HG02798 (cell line): ENCODE measurements around the gene LARP7.
"Not testable (repeated sequence)": the region's sequence is repeated elsewhere in the genome, so short reads cannot be mapped to it uniquely, and the experiment has no call there.

ENCODE experiments used
- ATAC-seq: cut with Tn5 transposase; IDR thresholded peaks from one replicate; pipeline ENCODE4 v1.9.1; 2021; ENCODE audit warnings: mild to moderate bottlenecking; ENCODE audit not compliant: unreplicated experiment, poor library complexity

The LARP7 gene

DNA sequence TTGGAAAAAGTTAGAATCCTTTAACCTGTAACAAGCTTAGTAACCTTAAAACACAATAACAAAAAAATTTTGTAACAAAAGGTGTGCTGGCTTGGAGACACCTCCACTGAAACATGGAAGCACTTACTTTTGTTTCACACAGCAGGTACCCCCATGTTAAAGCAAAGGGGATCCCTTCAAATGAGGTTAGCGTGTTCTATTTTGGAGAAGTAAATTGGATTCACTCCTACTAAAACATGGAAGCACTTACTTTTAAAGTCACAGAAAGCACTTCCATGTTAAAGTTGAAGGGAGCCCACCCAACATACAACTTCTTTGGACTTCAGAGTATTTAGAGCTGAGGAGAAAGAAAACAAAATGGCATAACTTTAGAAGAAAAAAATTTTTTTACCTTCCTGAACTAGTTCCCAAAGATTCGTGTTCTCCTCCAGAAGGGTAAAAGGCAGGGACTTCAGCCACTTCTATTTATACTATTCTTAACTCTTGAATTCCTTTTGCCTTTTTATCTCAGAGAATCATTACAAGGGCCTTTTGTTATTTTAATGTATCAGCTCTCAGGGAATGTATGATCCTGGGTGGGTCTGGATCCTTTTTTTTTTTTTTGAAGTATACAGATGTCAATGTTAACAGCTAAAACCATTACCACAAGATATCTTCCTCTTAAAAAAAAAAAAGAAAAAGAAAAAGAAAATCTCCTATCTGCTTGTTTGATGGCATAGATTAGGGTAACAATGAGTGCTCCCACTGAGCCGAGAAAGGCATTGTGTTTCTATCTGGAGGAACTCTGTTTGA lies 11.5 kb downstream of the LARP7 start:
- no peak for ATAC-seq

DNA sequence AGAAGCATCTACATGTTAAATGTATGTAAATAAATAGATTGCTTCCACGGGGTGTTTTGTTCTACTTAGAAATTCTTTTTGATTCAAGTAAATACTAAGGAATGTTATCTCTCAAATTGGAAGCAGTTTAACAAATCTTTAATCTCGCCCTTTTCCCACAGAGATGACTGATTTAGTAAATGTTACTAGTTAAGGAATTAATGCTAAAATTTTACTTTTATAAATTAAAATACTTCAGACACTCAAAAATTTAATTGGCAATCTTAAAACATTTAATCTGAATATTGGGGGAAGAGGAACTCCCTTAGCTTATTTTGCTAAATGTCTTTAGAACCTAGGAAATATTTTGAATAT lies 12.1 kb downstream of the LARP7 start:
- no peak for ATAC-seq

DNA sequence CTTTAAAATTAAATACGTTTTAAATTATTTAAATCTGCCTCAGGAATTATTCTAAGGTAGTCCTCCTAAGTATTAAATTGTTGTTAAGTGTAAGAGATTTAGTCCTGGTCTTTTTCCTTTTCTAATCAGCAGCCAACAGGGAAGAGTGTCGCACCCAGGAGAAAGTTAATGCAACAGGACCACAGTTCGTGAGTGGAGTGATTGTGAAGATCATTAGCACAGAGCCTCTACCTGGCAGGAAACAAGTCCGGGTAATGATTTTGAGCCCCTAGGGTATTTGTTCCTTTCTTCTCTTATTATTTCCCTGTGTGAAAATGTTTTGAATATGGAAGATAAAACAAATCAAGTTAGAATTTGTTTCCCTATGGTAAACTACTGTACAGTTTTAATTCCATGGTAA lies 13.4 kb downstream of the LARP7 start:
- no peak for ATAC-seq

DNA sequence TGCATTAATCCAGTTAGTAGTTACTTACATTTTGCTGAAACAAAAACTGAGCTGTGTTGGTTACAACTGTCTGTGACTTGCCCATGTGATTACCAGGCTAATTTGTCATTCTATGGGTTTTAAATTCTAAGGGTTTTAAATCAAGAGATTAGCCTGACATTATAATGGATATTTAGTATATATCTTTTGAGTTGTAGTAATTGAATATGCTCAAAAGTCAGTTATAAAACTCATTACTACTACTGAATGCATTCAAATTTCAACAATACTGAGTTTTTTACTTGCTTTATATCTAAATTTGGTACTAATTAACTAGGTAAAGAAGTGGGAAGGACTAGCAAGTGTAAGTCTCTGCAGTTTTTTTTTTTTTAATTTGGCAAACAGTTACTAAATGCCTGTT lies 14.7 kb downstream of the LARP7 start:
- ATAC-seq, result no peak

DNA sequence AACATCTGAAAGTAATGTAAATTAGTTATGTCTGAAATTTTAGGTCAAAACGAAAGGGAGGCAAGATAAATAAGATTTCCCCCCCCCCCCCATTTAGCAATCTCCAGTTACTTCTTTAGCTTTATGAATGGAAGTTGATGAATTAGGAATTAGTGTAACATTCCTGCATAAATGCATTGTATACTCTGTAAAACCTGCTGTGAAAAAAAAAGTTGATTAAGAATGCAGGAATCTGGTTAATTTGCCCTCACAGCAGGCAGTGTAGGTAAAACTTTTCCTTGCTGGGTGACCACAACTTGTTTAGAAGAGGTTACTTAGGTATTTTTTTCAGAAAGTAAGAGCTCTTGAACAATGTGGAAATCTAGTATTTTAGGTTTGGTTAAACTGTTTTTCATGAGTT lies 15.3 kb downstream of the LARP7 start:
- ATAC-seq, result no peak

DNA sequence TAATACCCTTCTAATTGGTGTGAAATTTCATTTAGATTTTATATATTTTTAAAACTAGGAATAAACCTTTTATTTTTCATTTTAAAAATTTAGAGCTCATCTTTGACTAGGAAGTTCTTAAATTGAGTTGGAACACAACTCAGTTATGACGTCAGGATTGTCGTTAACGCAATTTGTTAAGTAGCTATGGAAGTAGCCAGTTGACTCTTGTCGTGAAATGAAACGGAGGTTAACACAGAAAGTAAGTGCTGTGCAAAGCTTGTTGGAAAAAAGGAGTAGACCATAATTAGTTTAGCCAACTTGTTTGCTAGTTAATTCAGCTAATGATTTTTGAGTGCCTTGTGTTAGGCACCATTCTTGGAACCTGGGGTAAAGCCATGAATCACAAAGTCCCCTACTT lies 18.3 kb downstream of the LARP7 start:
- no peak for ATAC-seq

DNA sequence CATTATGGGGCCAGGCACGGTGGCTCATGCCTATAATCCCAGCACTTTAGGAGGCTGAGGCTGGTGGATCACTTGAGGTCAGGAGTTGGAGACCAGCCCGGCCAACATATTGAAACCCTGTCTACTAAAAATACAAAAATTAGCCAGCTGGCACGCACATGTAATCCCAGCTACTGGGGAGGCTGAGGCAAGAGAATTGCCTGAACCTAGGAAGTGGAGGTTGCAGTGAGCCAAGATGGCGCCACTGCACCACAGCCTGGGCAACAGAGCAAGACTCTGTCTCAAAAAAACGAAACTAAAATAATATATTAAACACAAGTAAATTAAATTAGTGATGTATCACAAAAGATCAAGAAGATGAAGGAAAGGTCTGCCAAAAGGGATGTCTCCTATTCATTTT lies 19.2 kb downstream of the LARP7 start:
- not testable (repeated sequence) for ATAC-seq

DNA sequence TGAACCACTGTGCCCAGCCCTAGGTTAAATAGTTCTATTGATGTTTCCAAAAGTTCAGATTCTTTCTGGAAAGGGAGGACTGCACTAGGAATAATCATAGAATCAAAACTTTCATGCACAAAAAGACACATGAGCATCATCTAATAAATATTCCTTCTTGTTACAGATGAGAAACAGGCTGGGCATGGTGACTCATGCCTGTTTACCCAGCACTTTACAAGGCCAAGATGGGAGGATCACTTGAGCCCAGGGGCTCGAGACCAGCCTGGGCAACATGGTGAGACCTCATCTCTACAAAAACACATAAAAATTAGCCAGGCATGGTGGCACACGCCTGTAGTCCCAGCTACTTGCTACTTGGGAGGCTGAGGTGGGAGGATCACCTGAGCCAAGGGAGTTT lies 27.7 kb downstream of the LARP7 start:
- ATAC-seq, result no peak

DNA sequence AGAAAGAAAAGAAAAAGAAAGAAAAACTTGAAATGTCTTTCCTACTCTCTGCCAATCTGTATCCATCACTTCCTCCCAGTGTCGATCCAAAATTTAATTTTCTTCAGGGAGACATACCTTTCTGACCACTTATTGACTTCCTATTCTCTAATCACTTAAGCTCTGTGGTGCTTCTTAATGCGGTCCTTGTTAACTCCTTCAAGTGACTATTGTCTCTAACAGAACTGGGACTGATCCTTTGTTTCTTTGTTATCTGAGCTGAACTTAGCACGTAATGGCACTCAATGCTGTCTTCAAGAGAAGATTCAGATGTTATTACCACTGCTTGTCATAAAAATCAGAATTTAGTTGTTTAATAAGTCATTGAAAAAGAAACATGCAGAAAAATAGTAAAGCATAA lies 31.2 kb downstream of the LARP7 start:
- ATAC-seq, result no peak

DNA sequence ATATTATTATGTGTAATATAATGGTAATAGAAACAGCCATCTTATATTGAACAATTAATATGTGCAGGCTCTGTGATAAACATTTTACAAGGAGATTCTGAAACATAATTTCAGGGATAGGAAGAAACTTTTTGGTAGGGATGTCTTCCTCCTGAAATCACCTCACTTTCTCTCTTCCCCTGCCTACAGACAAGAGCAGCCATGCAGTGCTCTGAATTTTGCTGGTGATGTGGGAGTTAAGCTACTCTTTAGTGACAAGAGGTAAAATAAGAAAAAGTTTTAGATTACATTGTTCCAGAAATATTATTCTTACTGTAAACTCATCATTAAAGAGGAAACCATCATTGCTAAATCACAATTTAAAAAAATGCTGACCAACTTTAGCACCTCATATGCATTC lies 36.1 kb downstream of the LARP7 start:
- ATAC-seq, result no peak

DNA sequence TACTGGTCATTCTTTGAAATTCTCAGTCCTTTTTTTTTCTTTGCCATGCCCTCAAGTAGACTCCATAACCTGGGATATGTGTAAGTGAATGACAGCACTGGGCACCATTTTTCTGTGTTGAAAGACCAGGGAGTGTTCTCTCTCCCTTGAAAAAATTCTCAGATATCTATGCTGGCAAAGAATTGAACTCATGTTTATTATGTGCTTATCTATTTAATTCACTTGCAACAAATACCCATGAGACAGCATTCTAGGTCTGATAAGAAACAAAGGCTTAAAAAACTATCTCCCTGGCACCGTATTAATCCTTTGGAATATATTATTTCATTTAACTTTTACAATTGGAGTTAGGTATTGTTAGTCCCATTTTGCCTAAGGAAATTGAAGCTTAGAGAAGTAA lies 36.7 kb downstream of the LARP7 start:
- ATAC-seq, result no peak

DNA sequence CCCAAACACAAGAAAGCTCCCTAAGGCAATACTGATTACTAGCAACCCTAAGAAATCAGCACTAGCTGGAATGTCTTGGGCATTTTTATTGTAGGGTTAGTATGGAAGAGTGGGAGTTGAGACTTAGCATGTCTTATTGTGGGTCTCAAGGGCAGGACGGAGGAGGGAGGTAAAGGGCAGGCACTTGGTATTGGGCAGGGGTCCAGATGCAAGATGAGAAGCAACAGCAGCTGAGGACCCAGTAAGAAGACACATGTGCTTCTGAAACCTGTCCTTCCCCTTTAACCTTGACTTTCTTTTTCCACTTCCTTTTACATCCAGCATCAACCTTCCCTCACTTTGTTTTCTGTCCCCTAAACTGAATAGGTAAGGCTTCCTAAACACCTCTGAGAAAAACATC lies 37.4 kb downstream of the LARP7 start:
- no peak for ATAC-seq

DNA sequence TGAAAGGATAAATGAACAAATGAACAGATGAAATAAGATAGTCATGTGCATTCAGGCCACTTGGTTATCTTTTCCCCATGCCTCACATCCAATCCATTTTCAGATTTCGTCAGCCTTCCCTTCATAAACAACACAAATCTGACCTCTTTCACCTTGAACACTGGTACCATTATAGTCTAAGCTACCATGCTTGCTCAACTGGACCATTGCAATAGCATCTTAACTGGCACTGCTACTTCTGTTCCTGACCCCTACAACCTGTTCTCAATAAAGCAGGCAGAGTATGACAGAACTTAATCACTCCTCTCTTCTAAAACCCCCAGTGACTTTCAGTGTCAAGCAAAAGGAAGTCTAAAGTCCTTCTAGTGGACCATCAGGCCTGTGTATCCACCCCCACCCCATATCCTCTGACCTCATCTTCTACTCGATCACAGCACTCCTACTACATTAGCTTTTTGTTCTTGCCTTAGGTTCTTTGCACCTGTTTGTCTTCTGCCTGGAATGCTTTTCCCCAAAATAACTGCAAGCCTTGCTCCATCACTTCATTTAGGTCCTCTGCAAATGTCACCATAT lies 40.7 kb downstream of the LARP7 start:
- ATAC-seq, result no peak

DNA sequence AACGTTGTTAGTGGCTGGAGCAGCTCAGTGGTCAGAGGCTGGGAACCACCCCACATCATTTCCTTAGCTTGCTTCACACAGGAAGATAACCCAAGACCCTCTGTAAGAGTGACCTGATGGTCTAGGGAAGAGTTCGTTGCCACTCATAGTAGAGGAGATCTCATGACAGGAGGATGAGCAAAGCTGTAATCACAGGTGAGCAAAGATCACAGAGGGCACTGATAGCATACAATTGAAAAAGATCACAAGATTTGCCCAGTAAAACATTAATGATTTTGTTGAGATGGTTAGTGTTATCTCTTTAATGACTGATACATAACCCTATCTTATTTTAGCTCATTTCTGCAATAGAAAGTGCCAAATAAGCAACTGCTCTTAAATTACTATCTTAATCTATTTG lies 44.1 kb downstream of the LARP7 start:
- no peak for ATAC-seq

DNA sequence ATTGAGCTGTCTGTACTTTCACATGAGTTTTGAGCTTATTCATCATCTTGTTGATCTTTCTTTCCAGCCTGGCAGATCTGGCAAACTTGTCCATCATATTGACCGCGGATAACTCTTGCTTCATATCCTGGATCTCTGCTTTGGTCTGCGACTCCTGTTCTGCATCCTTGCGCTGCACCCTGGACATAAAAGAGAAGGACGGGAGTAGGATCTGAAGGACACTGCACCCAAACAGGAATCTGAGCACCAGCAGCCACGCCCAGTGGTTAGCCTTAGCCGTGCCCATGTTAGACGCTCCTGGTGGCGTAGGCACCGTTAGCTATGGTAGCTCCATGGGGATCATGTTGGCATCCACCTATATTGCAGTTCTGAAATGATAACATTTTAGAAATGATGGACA lies 56.6 kb downstream of the LARP7 start:
- no peak for ATAC-seq

DNA sequence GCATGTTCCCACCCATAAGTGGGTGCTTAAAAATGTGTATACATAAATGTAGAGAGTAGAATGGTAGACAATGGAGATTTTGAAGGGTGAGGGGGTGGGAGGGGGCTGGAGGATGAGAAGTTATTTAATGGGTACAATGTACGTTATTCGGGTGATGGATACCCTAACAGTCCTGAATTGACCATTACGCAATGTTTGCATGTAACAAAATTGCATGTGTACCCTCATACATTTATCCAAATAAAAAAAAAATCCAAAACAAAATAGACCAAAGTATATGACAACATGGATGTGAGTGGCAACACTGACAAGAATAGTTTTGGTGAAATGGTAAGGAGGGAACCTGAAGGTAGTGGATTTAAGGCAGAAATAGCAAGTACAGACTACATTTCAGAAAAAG lies 63.7 kb downstream of the LARP7 start:
- ATAC-seq, result no peak

DNA sequence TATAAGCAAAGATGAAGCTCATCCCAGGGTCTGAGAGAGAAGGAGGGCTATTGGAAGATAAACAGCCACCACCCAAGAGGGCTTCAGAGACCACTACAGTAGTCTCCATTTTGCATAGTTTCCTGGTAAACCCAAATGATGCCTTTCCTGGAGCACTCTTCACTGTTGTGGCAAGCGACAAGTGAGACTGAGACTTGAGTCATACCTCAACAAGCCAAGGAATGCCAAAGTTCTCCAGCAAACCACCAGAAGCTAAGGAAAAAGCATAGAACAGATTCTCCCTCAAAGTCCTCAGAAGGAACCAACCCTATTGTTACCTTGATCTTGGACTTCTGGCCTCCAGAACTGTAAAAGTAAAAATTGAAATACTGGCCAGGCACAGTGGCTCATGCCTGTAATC lies 65.9 kb downstream of the LARP7 start:
- ATAC-seq, result no peak

DNA sequence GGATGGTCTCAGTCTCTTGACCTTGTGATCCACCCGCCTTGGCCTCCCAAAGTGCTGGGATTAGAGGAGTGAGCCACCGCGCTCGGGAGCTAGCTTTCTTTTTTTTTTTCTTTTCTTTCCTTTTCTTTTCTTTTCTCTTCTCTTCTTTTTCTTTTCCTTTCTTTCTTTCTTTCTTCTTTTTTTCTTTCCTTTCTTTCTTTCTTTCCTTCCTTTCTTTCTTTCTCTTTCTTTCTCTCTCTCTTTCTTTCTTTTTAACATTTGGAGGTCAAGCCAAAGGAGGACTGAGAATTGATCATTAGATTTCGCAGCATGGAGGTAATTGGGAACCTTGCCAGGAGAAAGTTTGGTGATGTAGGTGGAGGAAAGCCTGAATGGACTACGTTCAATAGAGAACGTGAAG lies 67.4 kb downstream of the LARP7 start:
- ATAC-seq, result no peak

DNA sequence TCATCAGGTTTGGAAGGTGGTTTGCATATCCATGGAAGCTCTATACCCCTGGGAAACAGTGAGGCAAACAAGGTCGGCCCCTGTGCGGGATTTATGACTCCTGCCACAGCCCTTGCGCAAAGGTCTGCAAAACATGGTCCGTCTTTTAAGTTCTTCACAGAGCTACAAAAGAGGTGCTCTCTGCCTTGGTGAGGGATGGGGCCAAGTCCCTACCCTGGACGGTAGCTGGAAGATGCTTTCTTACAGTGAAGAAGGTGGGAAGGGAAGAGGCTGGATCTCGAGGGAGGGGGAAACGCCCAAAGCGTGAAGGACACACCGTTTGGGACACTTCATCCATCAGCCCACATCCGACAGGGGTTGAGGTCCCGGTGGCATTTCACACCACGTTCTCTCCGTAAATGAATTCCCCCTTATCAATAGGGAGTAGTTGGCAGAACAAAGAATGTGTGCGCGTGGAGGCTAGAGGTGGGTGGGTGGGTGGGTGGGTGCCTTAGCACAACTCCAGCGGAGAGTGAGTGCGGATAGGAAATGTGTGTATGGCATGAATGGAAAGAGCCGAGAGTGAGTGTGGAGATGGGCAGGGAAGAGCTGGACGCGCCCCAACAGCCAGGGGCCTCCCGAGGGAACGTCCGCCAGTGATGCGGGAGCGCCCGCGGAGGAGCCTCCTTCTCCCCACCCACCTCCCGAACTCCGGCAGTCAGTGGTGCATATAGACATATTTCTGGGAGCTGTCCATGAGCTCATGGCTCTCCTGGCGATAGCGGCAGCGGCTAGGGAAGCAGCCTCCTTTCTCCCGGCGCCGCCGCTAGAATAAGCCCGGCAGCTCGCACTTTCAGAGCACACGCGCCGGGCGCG lies 68.3 kb downstream of the LARP7 start:
- ATAC-seq, result peak; percentile 13

DNA sequence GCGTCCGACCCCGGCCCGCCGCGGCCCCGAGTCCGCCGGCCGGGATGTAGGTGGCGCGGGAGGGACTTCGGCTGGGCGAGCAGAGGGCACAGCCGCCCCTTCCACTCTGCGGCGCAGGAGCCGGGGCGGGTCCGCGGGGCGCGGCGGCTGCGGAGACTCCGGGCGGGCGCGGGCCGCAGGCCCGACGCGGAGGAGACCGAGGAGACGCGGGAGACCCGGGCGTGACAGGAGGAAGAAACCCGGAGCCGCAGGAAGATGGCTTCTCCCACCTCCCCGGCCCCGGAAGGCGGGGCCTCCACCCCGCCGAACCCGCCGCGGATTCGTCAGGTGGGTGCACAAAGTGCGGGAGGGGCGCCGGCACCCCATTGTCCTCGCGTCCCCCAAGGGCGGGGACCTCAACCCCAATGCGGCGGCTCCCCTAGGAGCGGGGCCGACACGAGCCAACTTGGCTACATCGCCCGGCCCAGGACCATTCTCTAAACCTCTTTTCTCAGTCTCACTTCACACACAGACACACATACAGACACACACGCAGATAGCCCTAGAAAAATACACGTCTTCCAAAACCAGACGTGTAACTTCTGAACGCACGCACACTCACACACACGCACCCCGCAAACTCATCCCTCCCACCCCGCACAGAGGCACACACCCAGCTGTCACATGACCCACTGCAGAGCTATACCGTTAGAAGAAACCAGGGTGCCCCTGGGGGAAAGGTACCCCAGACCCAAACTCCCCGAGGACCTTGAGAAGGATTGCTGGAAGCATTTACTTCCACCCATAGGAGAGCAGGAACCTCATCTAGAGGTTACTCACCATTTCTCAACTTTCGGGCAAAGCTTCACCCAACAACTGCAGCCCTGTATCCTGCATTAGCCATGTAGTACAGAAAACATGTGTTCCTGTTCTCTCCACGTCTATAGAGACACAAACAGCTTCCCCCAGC lies 69.2 kb downstream of the LARP7 start:
- ATAC-seq, result peak; percentile 70

DNA sequence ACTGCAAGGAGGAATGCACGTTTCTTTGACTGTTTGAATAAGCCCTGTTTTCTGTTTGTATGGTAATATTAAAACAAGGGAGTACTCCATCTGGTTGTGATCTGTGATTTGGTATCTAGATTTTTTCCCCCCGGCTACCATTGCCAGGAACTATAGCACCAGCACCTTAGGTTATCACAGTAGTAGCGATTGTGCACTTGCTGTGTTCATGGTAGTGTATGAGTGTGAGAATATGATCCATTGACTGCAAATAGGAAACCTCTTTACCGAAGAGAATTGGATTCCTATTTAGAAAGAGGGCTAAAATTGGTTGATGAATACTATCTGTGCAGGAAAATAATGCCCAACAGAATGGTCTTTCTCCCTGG lies 69.9 kb downstream of the LARP7 start:
- no peak for ATAC-seq
